GM18502 (cell line): ENCODE measurements around the gene PLIN4.

ENCODE experiments used
- ATAC-seq: cut with Tn5 transposase; IDR thresholded peaks from one replicate; pipeline ENCODE4 v1.9.1; 2021; ENCODE audit warnings: mild to moderate bottlenecking; ENCODE audit not compliant: unreplicated experiment, poor library complexity

The PLIN4 gene

GRCh38 chr19:4510435-4511255 lies 7.6 kb downstream of the PLIN4 start:
- no peak for ATAC-seq

DNA sequence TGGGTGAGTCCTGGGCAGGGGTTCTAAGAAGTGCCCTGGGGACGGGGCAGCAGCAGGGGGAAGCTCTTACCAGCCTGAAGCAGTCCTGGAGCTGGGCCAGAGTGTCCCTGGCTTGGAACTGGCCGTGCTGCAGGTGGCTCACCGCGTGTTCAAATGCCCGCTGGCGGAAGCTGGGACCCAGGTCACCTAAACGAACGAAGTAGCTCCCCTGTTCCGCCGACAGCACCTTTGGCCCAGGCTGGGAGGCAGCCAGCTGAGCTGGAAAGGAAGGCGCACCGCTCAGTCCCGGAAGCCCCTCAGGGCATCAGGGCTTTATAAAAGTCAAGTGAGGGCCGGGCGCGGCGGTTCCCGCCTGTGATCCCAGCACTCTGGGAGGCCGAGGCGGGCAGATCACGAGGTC lies 9.6 kb downstream of the PLIN4 start:
- no peak for ATAC-seq

DNA sequence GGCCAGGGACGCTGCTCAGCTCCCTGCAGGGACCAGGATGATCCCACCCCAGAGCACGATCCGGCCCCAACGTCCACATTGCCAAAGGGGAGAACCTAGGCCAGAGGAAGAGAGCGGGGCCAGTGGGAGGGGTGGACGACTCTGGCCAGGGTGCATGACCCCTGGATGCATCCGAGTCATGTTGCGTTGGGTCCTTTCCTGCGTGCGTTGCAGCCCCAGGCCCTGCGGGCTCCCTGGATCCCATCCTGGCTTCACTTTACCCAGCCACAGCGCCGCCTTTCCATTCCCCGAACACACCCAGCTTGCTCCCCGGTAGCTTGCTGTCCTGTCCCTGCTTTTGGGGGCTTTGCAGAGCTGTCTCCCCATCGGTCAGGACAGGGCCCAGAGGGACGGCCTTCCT lies 10.5 kb downstream of the PLIN4 start:
- ATAC-seq, result no peak

GRCh38 chr19:4507150-4507452 lies 11.2 kb downstream of the PLIN4 start:
- ATAC-seq, result no peak

GRCh38 chr19:4506449-4507149 lies 11.7 kb downstream of the PLIN4 start:
- no peak for ATAC-seq

DNA sequence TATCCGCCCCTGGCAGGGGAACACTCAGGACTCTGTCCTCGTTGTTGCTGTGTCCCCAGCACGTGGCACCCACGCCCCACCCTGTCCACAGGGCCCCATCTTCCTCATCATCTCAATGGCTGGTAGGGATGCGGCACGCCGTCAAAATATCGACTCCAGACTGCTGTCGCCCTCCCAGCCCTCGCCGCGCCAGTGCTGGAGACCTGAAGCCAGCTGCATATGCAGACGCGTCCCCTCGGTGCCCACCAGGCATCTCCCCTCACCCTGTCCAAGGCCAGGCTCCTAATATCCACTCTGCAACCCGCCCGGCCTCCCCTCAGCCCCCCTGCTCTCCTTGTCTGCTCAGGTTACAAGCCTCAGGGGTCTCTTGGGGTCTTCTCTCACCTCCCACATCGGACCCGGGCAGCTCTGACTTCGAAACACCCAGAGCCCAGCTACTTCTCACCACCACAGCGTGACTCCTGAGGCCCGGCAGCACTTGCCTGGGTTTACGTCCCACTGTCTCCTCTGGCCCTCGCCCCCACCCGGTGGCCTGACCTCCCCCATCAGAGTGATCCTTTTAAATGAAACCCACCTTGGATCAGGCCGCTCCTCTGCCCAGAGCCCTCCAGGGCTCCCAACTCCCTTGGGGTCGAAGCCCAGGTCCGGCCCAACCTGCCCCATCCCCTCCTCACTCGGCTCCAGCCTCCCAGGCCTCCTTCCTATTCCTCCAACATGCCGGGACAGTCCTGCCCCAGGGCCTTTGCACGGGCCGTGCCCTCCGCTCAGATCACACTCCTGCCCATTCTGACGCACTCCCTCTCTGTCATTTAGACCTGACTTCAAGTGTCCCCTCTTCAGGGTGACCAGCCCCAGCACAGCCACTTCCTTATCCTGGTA lies 12.5 kb downstream of the PLIN4 start:
- no peak for ATAC-seq

DNA sequence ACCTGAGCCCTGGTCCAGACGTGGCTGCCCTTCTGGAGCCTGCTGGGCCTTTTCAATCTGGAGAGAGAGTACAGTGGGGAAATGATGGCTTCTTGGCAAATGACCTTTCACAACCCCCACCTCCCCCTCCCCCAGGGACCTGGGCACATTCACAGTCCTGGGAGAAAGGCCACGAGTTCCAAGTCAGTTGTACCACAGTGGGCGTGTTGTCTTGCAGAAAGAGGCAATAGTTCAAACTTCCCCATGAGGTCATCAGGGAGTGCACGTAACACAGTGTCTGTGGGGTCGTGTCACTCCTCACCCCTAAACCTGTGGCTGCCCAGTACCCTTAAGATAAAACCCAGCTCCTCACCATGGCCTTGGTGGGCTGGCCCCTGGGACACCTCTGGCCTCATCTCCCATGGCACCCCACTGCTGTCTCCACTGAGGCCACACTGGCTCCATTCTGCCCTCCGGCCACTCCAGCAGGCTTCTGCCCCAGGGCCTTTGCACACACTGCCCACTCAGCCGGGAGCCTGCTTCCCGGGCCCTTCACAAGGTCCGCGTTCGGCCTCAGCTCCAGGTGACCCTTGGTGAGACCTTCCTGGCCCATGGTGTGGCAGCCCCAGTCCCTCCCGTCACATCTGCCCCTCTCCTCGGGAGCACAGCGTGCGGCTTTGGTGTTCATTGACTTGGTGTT lies 13.3 kb downstream of the PLIN4 start:
- ATAC-seq, result no peak

DNA sequence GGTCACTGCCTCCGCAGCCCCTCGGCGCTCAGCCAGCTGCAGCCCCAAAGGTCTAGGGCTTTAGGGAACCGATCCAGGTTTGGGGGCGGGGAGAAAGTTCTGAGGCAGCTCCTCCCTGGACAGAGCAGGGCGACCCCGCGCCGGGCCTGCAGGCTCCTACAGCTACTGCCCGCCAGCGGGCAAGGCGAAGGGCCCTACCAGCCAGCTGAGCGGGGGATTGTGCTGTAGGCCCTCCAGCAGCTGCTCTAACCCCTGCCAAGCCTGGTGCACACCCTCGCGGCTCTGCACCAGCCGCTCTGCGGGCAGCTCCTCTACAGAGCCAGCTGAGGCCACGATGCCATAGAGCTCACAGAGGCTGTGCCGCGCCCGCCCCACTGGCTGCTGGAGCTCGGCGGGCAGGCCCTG lies 14.0 kb downstream of the PLIN4 start:
- no peak for ATAC-seq

DNA sequence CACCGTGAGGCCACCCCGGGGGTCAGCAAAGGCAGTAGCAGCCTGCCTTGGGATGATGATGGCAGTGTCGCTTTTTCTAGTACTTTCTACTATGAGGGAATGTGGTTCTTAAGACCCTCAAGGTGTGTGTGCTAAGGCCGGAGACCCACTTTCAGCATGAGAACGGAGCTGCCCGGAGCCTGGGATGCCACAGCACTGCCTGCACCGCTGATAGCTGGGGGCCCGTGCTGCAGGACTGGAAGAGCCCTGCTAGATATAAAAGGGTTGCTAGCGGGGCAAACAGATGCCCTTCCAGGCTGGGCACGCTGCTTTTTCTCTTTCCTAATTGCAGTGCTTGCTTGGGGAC lies 14.5 kb downstream of the PLIN4 start:
- no peak for ATAC-seq

- no peak for ATAC-seq
These were observed 15.0 kb downstream of the PLIN4 start for GRCh38 chr19:4503132-4503824.

- ATAC-seq, result no peak
These were observed 15.8 kb downstream of the PLIN4 start for GRCh38 chr19:4502282-4503131.

DNA sequence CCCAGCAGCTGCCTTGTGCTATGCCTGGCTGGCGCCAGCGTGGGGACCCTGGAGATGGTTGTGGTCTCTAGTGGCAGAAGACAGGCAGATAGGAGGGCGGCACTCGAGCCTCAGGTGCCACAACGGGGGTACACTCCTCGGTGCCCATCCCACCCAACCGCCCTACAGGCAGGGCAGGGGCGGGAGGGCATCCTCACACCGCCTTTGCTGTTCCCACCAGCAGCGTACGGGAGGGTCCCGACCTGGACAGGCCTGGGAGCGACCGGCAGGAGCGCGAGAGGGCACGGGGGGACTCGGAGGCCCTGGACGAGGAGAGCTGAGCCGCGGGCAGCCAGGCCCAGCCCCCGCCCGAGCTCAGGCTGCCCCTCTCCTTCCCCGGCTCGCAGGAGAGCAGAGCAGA lies 16.6 kb downstream of the PLIN4 start:
- no peak for ATAC-seq

DNA sequence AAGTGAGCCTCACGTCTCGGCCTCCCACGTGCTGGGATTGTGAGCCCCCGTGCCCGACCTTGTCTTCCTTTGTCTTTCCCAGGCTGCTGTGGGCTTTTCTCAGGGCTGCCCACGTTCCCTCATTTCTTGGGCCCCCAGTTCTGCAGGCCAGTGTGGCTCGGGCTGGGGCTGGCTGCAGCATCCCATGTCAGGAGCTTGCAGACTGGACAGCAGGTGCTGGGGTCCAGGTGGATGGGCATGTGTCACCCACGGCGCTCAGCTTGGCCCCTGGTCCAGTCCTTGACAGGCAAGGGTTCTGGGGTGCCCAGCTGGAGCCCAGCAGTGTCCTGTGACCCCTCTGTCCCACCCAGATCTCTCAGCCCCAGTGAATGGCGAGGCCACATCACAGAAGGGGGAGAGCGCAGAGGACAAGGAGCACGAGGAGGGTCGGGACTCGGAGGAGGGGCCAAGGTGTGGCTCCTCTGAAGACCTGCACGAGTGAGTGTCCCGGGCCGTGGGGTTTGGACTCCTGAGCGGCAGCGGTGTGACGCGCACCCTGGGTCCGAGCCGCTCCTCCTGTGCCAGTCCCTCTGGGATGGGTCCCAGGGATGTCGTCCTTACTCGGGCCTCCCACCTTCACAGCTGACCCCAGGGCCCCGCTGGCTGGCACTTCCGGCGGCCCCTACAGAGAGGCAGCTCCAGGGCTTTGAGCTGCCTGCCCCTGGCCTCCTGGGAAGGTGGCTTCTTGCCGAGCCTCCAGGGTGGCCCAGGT lies 17.3 kb downstream of the PLIN4 start:
- no peak for ATAC-seq

DNA sequence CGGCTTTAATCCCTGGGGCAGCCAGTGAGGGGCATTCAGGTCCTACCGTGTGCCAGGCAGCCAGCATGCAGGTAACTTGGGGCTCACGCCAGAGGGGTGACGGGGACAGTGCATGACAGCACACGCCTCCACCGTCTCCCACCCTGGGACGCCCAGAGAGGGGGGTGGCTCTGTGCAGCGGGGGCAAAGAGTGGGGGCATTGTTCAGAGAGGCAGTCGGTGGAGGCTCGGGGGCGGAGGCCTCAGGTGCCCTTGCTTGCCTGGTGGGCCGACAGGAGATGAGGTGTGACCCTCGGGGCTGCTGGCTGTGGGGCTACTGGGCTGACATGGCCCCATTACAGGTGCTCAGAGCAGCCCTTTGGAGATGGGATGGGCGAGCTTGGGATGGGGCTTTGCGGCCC lies 18.4 kb downstream of the PLIN4 start:
- no peak for ATAC-seq

DNA sequence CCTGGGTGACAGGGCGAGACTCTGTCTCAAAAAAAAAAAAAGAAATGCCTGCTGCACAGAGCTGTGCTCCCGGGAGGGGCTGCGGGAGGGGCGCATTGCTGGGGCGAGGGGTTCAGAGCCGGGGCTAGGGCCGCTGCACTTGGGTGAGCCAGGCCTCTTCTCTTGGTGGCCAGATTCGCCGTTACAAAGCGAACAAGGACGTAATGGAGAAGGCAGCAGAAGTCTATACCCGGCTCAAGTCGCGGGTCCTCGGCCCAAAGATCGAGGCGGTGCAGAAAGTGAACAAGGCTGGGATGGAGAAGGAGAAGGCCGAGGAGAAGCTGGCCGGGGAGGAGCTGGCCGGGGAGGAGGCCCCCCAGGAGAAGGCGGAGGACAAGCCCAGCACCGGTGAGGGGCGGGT lies 19.0 kb downstream of the PLIN4 start:
- ATAC-seq, result no peak

- ATAC-seq, result no peak
These were observed 19.6 kb downstream of the PLIN4 start for GRCh38 chr19:4498694-4499093.

- ATAC-seq, result no peak
These were observed 20.4 kb downstream of the PLIN4 start for GRCh38 chr19:4497770-4498389.

- ATAC-seq, result no peak
These were observed 22.0 kb downstream of the PLIN4 start for GRCh38 chr19:4496304-4496703.
